Bronchial epithelial cell (primary cell): ENCODE results near the gene PIH1D2. TPM values are rescaled to one million over a fixed set of nuclear protein-coding genes. Genes with fewer than 3 reads are reported as not detected.
A peak's percentile ranks its signal among the peaks of the same experiment; 100 is the strongest.
"Not testable (repeated sequence)": the region's sequence is repeated elsewhere in the genome, so short reads cannot be mapped to it uniquely, and the experiment has no call there.

Experiments
- DNase-seq: peaks from one replicate; pipeline ENCODE4 v3.0.0-alpha.2; 2010; ENCODE audit warnings: low read depth
- FAIRE-seq: peaks from 2 replicates; lab custom pipeline; 2011; peaks lifted over from hg19 to GRCh38; lab: Jason Lieb, UNC
- H3K27me3 ChIP-seq: 2 replicates; pipeline ENCODE4 v1.5.1; 2011; ENCODE audit warnings: low read length; ENCODE audit not compliant: control insufficient read depth, insufficient read depth
- H3K36me3 ChIP-seq: 2 replicates; pipeline ENCODE4 v1.5.1; 2011; ENCODE audit warnings: low read length; ENCODE audit not compliant: control insufficient read depth, insufficient read depth
- H3K4me3 ChIP-seq: 2 replicates; pipeline ENCODE4 v1.5.1; 2011; ENCODE audit warnings: mild to moderate bottlenecking, low read depth, low read length, control low read depth
- CTCF ChIP-seq: IDR thresholded peaks from 2 replicates; pipeline ENCODE4 v1.5.1; 2011; ENCODE audit warnings: mild to moderate bottlenecking, moderate library complexity, low read length, control low read depth, inconsistent platforms; ENCODE audit not compliant: insufficient read depth, severe bottlenecking
- total RNA-seq: library from RNA; depleted of rRNA; stranded (reverse); fragments of >200 nt; gene quantifications from 2 replicates; pipeline ENCODE4 v1.2.1, GENCODE V29; 2014

The PIH1D2 gene
- total RNA-seq, 1 donor from 2014 or later = 0.53 TPM

DNA sequence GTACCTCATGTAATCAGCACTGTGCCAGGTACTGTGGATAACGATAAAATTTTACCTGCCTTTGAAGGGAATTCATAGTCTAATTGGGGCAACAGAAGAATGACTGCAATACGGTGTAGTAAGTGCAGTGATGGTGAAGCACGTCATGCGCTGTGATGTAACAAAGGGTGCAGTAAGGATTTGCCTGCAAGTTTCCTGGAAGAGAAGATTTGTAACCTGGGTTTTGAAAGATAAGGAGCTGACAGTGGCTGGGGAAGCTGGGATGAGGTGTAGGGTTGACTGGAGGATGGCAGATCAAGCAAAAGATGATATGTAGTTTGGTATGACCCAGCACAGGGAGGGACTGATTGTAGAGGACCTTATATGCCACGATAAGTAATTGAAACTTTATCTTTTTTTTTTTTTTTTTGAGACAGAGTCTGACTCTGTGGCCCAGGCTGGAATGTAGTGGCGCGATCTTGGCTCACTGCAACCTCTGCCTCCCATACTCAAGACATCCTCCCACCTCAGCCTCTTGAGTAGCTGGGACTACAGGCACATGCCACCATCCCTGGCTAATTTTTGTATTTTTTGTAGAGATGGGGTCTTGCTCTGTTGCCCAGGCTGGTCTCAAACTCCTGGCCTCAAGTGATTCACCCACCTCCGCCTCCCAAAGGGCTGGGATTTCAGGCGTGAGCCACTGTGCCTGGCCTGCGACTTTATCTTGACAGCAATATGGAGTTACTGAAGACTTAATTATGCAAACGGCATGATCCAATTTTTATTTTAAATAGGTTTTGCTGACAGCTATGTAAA is 24.1 kb upstream of the PIH1D2 start:
- DNase-seq (no peak), FAIRE-seq (no peak)

DNA sequence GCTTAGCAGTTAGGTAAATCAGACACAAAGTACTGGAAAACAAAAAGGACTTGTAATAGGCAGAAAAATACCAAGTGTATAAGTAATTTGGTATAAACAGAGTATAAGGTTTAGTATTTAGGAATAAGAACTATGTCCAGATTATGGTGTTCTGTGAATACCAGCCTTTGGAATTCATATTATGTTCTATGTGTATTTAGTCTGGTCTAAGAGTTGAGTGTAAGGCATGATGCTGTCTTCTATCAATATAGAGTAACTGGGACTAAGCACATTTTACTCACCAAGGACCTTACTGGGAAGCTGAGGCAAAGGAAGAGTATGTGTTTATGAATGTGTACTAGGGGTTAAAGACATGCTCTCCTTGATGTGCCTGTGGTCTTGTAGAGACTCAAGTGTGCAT is 22.4 kb upstream of the PIH1D2 start:
- no peak for TF ChIP-seq CTCF

More for the DNA sequence above, 24.1 kb upstream of the PIH1D2 start:
- TF ChIP-seq CTCF = no peak
- H3K27me3 ChIP-seq = no peaks in the 10 kb centered on the region
- H3K4me3 ChIP-seq = no peak overlapping the region
- peaks cover 1% of the 10 kb centered on the region for H3K36me3 ChIP-seq

GRCh38 chr11:112095302-112095701 is 21.5 kb upstream of the PIH1D2 start:
- not testable (repeated sequence) for H3K4me3 ChIP-seq, FAIRE-seq, H3K27me3 ChIP-seq, H3K36me3 ChIP-seq, DNase-seq

More for the DNA sequence above, 22.4 kb upstream of the PIH1D2 start:
- FAIRE-seq (no peak), DNase-seq (no peak)
- Histone ChIP-seq H3K36me3 (peaks cover 3% of the 10 kb centered on the region), H3K27me3 (no peaks in the 10 kb centered on the region), H3K4me3 (no peak overlapping the region)

DNA sequence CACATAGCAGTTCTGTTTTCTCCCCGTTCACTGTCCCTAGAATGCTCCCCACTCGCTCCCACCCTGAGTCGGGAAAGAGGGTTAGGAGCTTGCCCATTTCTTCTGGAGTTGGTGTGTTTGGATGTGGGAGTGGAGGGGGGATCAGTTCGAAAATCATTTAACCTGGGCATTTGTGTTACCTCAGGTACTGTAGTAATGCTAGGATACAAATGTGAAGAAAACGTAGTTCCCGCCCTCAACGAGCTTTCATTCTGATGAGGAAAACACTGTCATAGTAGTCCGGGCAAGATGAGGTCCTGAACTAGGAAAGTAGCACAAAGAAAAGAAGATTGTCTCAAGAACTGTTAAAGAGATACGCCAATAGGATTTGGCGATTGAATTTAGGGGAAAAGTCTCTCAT is 13.4 kb upstream of the PIH1D2 start:
- Histone ChIP-seq H3K36me3 (peaks cover 11% of the 10 kb centered on the region), H3K4me3 (peak overlapping the region; percentile 92), H3K27me3 (no peaks in the 10 kb centered on the region)
- no peak for TF ChIP-seq CTCF
- no peak for FAIRE-seq
- peak; percentile 4 for DNase-seq

GRCh38 chr11:112086422-112087191 is 12.8 kb upstream of the PIH1D2 start, which contains the start of the genes SDHD and TIMM8B:
Gene SDHD, plus strand, starts transcription at chr11:112086873. Its CDS starts 35 bp downstream, at chr11:112086908.
Gene TIMM8B, minus strand, starts transcription at chr11:112086756. Its CDS starts 33 bp downstream, at chr11:112086723.
- peak; percentile 66 for TF ChIP-seq CTCF
- H3K4me3 ChIP-seq = peak within 1 kb of the TSS; percentile 92
- peaks cover 11% of the 10 kb centered on the region for H3K36me3 ChIP-seq
- DNase-seq (peak; percentile 92), FAIRE-seq (no peak)
- no peaks in the 10 kb centered on the region for H3K27me3 ChIP-seq
